PC-9 (cell line): ENCODE data around the gene SMPD3. TPM values are rescaled to one million over a fixed set of nuclear protein-coding genes. Genes with fewer than 3 reads are reported as not detected.

Experiments used
- BruUV-seq: library from RNA; stranded (reverse); fragments of 400-500 nt; replicated peaks from 2 replicates; lab custom pipeline; 2021; lab: Mats Ljungman, UMichigan
- CTCF ChIA-PET: fragments of 300-600 bp; sonication (Branson Sonifier 250); formaldehyde crosslinking; loops from one replicate; lab custom pipeline; 2022; ENCODE audit warnings: antibody characterized with exemption; lab: Charles Lee
- POLR2A ChIA-PET: fragments of 300-600 bp; sonication (Branson Sonifier 250); formaldehyde crosslinking; loops from one replicate; lab custom pipeline; 2022; ENCODE audit warnings: antibody characterized with exemption; ENCODE audit not compliant: unreplicated experiment; lab: Charles Lee
- DNase-seq, 2 experiments: peaks; one replicate each; pipeline versions ENCODE4 v3.0.0 to v3.0.0-alpha.2; 2015 to 2022; ENCODE audit warnings: mixed read lengths in 1 of 2
- H2AFZ ChIP-seq: fragments of 200-600 bp; sonication (generic); 2 replicates; pipeline ENCODE4 v1.8.1; 2017; ENCODE audit warnings: antibody characterized with exemption
- H3F3A ChIP-seq: fragments of 200-600 bp; sonication (generic); 2 replicates; pipeline ENCODE4 v1.8.1; 2017; ENCODE audit warnings: antibody characterized with exemption, mild to moderate bottlenecking, low read depth; ENCODE audit not compliant: insufficient read depth
- H3K27ac ChIP-seq: fragments of 200-600 bp; sonication (generic); 2 replicates; pipeline ENCODE4 v1.6.1; 2016; ENCODE audit warnings: mixed run types
- H3K27me3 ChIP-seq: fragments of 200-600 bp; sonication (generic); 2 replicates; pipeline ENCODE4 v1.6.1; 2016; ENCODE audit warnings: low read depth, mixed run types; ENCODE audit not compliant: insufficient read depth
- H3K36me3 ChIP-seq: fragments of 200-600 bp; sonication (generic); 2 replicates; pipeline ENCODE4 v1.6.1; 2016; ENCODE audit warnings: low read depth, mixed run types
- H3K4me1 ChIP-seq: fragments of 200-600 bp; sonication (generic); replicated peaks from 2 replicates; pipeline ENCODE4 v1.6.1; 2016; ENCODE audit warnings: mixed run types; ENCODE audit not compliant: insufficient read depth
- H3K4me2 ChIP-seq: fragments of 200-600 bp; sonication (generic); 2 replicates; pipeline ENCODE4 v1.6.1; 2017; ENCODE audit warnings: mixed run types
- H3K4me3 ChIP-seq: fragments of 200-600 bp; sonication (generic); 2 replicates; pipeline ENCODE4 v1.6.1; 2016; ENCODE audit warnings: mixed run types
- H3K79me2 ChIP-seq: fragments of 200-600 bp; sonication (generic); 2 replicates; pipeline ENCODE4 v1.6.1; 2017; ENCODE audit warnings: low read depth, mixed run types
- H3K9me2 ChIP-seq: fragments of 200-600 bp; sonication (generic); 2 replicates; pipeline ENCODE4 v1.8.1; 2017; ENCODE audit warnings: mild to moderate bottlenecking; ENCODE audit not compliant: insufficient read depth
- H3K9me3 ChIP-seq: fragments of 200-600 bp; sonication (generic); 2 replicates; pipeline ENCODE4 v1.8.1; 2016; ENCODE audit warnings: low read depth; ENCODE audit not compliant: insufficient read depth
- H4K20me1 ChIP-seq: fragments of 200-600 bp; sonication (generic); 2 replicates; pipeline ENCODE4 v1.8.1; 2017; ENCODE audit not compliant: insufficient read depth
- EZH2 ChIP-seq: fragments of 200-600 bp; sonication (generic); IDR thresholded peaks from 2 replicates; pipeline ENCODE4 v1.8.0; 2017; ENCODE audit warnings: antibody characterized with exemption, low read depth
- intact Hi-C: fragments of 100-400 bp; cut with micrococcal nuclease; formaldehyde crosslinking; loops from one replicate; pipeline ENCODE4 v1.10.0; 2022; ENCODE audit not compliant: unreplicated experiment
- total RNA-seq: library from RNA; stranded (reverse); gene quantifications from 2 replicates; pipeline ENCODE4 v1.2.3, GENCODE V29; 2021
- TF ChIP-seq, protein P1 (sequence below): fragments of 200-600 bp; sonication (generic); conservative IDR thresholded peaks from 2 replicates; pipeline ENCODE4 v1.6.1; 2017; ENCODE audit warnings: mixed run types, antibody characterized with exemption, mild to moderate bottlenecking, moderate library complexity

The SMPD3 gene
- total RNA-seq, 1 experiment from 2014 or later = 0.94 TPM

DNA sequence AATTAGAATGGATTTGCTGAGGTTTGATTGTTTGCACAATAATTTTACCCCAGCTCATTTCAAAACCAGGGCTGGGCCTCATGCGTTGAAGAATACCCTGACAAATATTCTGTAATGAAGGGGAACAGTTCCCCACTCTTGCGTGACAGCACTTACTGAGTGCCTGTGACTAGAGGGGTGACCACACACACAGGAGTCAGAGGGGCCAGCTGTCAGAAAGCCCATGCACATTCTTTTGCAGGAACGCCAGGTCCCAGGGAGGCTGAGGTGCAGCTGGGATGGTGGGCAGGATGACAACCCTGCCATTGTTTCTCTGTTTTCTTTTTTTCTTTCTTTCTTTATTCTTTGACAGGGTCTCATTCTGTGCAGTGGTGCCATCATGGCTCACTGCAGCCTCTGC, 44.6 kb downstream of the SMPD3 start:
- TF ChIP-seq EZH2 = no peak
- ChIA-PET POLR2A (no interaction called here), CTCF (no interaction called here)
- peaks cover 9% of the 10 kb centered on the region; the same call in 1 of the 2 replicates for H3K4me1 ChIP-seq
- no peak overlapping the region for H3K4me3 ChIP-seq
- H3K79me2 ChIP-seq = no peaks in the 10 kb centered on the region
- H3K9me3 ChIP-seq = no peaks in the 10 kb centered on the region
- H3F3A ChIP-seq = no peaks in the 10 kb centered on the region
- no peak overlapping the region for H3K27ac ChIP-seq
- H3K36me3 ChIP-seq = no peaks in the 10 kb centered on the region
- BruUV-seq = no TSS peak
- no peak overlapping the region for H2AFZ ChIP-seq
- no peaks in the 10 kb centered on the region for H3K9me2 ChIP-seq
- DNase-seq = no peak
- H3K4me2 ChIP-seq = no peak overlapping the region
- intact Hi-C loops = no loop called here
- no peaks in the 10 kb centered on the region for H3K27me3 ChIP-seq
- no peaks in the 10 kb centered on the region for H4K20me1 ChIP-seq

- intact Hi-C loops = no loop called here
- BruUV-seq = no TSS peak
Observed at GRCh38 chr16:68403177-68403576, 45.1 kb downstream of the SMPD3 start.

DNA sequence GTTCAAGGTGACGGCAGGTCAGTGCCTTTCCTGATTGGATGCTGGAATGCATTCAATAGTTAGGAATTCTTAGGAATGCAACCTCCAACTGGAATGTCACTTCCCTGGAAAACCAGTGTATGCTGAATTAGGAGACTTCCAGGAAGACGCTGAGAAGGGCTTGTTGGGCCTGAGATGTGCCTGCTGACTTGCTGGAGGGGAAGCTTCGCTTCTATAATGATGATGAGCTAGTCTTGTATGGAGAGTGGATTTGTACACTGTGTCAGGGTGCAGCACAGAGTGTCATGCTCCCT, 45.6 kb downstream of the SMPD3 start:
- intact Hi-C loops = no loop called here
- Histone ChIP-seq H4K20me1 (no peaks in the 10 kb centered on the region), H3F3A (no peaks in the 10 kb centered on the region), H3K36me3 (no peaks in the 10 kb centered on the region), H3K27ac (no peak overlapping the region), H3K4me2 (no peak overlapping the region), H2AFZ (no peak overlapping the region), H3K9me3 (no peaks in the 10 kb centered on the region), H3K79me2 (no peaks in the 10 kb centered on the region), H3K4me1 (peaks cover 9% of the 10 kb centered on the region; the same call in 1 of the 2 replicates), H3K27me3 (no peaks in the 10 kb centered on the region), H3K9me2 (no peaks in the 10 kb centered on the region), H3K4me3 (no peak overlapping the region)
- no TSS peak for BruUV-seq
- no peak for TF ChIP-seq EZH2
- TF ChIP-seq, protein P1, sequence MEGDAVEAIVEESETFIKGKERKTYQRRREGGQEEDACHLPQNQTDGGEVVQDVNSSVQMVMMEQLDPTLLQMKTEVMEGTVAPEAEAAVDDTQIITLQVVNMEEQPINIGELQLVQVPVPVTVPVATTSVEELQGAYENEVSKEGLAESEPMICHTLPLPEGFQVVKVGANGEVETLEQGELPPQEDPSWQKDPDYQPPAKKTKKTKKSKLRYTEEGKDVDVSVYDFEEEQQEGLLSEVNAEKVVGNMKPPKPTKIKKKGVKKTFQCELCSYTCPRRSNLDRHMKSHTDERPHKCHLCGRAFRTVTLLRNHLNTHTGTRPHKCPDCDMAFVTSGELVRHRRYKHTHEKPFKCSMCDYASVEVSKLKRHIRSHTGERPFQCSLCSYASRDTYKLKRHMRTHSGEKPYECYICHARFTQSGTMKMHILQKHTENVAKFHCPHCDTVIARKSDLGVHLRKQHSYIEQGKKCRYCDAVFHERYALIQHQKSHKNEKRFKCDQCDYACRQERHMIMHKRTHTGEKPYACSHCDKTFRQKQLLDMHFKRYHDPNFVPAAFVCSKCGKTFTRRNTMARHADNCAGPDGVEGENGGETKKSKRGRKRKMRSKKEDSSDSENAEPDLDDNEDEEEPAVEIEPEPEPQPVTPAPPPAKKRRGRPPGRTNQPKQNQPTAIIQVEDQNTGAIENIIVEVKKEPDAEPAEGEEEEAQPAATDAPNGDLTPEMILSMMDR = no peak
- ChIA-PET POLR2A (no interaction called here), CTCF (no interaction called here)
- DNase-seq = no peak

More at GRCh38 chr16:68403177-68403576, 45.1 kb downstream of the SMPD3 start:
- CTCF ChIA-PET = no interaction called here
- Histone ChIP-seq H2AFZ (no peak overlapping the region), H3K4me3 (no peak overlapping the region), H3K79me2 (no peaks in the 10 kb centered on the region), H3K4me1 (peaks cover 9% of the 10 kb centered on the region; the same call in 1 of the 2 replicates), H3F3A (no peaks in the 10 kb centered on the region), H3K36me3 (no peaks in the 10 kb centered on the region), H3K9me3 (no peaks in the 10 kb centered on the region), H3K9me2 (no peaks in the 10 kb centered on the region), H3K27ac (no peak overlapping the region), H4K20me1 (no peaks in the 10 kb centered on the region), H3K27me3 (no peaks in the 10 kb centered on the region), H3K4me2 (no peak overlapping the region)
- DNase-seq = no peak
- TF ChIP-seq, protein P1 = no peak
- TF ChIP-seq EZH2 = no peak
- POLR2A ChIA-PET = no interaction called here
